HG03159 (cell line): ENCODE data around the gene MRAP2.
"Not testable (repeated sequence)": the region's sequence is repeated elsewhere in the genome, so short reads cannot be mapped to it uniquely, and the experiment has no call there.

ENCODE experiments used
- ATAC-seq: cut with Tn5 transposase; IDR thresholded peaks from one replicate; pipeline ENCODE4 v1.9.1; 2021; ENCODE audit warnings: mild to moderate bottlenecking, moderate library complexity; ENCODE audit not compliant: unreplicated experiment

Gene MRAP2

DNA sequence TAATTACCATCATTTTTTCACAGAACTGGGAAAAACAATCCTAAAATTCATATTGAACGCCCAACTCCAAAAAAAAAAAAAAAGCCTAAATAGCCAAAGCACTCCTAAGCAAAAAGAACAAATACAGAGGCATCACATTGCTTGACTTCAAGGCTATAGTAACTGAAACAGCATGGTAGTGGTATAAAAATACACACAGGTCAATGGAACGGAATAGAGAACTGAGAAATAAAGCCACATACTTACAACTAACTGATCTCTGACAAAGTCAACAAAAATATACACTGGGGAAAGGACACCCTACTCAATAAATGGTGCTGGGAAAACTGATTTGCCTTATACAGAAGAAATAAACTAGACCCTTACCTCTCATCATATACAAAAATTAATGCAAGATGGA, 89.6 kb downstream of the MRAP2 start:
- peak; percentile 74 for ATAC-seq

DNA sequence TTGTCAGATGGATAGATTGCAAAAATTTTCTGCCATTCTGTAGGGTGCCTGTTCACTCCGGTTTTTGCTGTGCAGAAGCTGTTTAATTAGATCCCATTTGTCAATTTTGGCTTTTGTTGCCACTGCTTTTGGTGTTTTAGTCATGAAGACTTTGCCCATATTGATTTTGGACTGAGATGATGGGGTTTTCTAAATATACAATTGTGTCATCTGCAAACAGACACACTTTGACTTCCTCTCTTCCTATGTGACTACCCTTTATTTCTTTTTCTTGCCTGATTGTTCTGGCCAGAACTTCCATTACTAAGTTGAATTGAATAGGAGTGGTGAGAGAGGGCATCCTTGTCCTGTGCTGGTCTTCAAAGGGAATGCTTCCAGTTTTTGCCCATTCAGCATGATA, 96.0 kb downstream of the MRAP2 start:
- ATAC-seq = not testable (repeated sequence)

DNA sequence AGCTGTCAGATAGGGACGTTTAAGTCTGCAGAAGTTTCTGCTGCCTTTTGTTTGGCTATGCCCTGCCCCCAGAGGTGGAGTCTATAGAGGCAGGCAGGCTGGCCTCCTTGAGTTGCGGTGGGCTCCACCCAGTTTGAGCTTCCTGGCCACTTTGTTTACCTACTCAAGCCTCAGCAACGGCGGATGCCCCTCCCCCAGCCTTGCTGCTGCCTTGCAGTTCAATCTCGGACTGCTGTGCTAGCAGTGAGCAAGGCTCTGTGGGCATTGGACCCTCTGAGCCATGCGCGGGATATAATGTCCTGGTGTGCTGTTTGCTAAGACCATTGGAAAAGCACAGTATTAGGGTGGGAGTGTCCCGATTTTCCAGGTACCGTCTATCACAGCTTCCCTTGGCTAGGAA, 99.8 kb downstream of the MRAP2 start:
- ATAC-seq = not testable (repeated sequence)

DNA sequence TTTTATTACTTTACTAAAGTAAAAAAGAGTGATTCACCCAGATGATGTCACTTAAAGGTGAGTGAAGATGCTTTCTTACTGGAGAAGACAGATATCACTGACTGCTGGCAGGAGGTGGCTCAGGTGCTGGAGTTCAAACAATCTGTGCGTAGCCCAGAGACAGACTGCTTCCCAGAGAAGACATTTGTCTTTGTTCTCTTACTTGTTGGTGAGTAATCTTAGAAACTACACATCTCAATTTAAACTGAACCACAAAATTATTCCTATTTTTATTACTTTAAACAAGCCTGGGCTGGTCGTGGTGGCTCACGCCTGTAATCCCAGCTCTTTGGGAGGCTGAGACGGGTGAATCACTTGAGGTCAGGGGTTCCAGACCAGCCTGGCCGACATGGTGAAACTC, 101.7 kb downstream of the MRAP2 start:
- ATAC-seq = no peak

DNA sequence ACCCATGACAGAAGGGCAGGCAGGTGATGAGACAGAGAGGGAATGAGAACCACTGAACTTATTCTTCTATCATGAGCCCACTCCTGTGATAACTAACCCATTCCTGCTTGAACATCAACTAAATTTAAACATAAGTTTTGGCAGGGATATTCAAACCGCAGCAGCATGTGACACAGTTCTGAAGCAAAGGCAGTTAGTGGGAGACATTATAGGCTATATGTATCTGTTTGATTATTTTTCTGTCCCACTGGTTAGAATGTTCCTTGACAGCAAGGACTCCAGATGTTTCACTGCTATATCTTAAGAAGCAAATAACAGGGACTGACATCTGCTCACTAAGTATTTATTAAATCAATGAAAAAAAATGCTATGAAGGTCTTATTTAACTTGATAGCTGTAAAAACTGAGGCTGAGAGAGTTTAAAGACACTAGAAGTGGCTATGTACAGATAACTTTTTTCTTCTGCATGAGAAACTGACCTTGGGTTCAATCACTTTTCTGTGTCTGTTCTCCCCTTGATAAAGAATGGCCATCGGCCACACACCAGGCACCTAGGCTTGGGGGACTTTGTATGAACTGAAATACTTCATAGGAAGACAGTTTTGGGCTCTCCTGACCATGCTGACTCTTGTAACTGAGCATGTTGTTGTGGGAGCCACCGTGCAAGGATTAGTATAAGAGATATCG, 102.9 kb downstream of the MRAP2 start:
- no peak for ATAC-seq

DNA sequence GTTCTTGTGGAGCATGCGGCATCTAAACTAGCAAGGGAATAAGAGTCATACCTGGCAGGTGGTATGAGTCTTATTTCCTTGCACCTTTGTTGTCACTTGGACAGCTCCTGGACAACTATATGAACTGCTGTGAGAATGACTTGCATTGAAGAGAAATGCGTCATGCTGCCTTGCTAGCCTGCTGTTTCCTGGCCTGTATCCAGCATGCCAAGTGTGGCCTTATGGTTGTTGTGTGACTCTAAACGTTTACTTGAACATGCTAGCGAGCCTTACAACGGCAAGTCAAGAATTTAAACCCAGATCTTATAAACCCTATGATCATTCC, 103.4 kb downstream of the MRAP2 start:
- no peak for ATAC-seq

DNA sequence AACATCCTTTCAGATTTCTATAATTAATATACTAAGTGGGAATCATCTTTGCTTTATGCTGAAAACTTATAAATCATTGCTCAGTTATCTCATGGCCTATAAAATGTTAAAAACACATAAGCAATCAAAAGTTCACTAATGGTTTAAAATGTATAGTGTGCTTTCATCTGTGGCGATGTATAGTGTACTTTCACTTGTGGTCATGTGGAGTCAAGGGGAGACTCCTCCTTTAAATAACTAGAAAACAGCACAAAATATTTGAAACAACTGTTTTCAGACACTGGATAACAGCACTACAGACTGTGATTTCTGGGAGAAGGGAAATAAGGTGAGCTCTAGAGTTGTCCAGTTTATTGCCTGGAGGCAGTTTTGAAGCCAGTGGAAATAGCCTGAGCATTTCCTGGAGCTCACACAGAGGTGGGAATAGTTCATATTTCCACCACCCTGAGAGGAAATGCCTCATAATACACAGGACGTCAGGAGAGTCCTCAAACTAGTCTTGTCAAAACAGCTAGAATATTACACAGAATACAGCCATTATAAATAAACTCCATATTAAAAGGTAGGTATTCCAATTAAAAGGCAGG, 104.5 kb downstream of the MRAP2 start:
- no peak for ATAC-seq

DNA sequence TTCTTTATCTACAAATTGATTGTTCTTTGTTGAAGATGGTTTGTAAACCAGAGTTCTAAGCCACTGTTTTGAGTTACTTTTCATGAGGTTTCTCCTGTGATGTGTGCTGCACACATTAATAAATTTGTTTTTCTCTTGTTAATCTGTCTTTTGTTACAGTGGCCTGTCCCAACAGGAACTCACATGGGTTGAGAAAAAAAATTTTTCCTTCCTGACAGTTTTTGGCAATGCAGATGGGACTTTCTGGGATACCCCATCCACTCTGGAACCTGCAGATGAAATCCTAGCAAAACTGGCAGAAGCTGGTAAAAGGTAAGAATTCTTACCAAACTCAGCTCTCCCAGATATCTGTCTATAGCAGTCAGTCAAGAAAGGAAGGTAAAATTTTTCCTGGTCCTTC, 105.7 kb downstream of the MRAP2 start:
- ATAC-seq = no peak
